Brain pericyte (primary cell): ENCODE measurements around the gene KCTD4.
"Not testable (repeated sequence)": the region's sequence is repeated elsewhere in the genome, so short reads cannot be mapped to it uniquely, and the experiment has no call there.

Source experiments
- DNase-seq: peaks from one replicate; pipeline ENCODE4 v3.0.0-alpha.2; 2012; ENCODE audit warnings: low read depth, low spot score

Gene KCTD4

GRCh38 chr13:45200701-45201232, at the start of gene KCTD4:
KCTD4 (minus strand) TSS chr13:45201045; CDS start chr13:45194567, 6,478 bp downstream.
- no peak for DNase-seq

- DNase-seq: no peak
Measured at GRCh38 chr13:45249662-45250061, 48.8 kb upstream of the KCTD4 start.

GRCh38 chr13:45244736-45245135, 43.9 kb upstream of the KCTD4 start:
- not testable (repeated sequence) for DNase-seq

GRCh38 chr13:45243077-45243476, 42.2 kb upstream of the KCTD4 start:
- no peak for DNase-seq

GRCh38 chr13:45242524-45242923, 41.7 kb upstream of the KCTD4 start:
- DNase-seq: no peak

GRCh38 chr13:45242070-45242469, 41.2 kb upstream of the KCTD4 start:
- no peak for DNase-seq

- no peak for DNase-seq
Measured at GRCh38 chr13:45240143-45240542, 39.3 kb upstream of the KCTD4 start.

- DNase-seq: no peak
Measured at GRCh38 chr13:45238945-45239795, 38.3 kb upstream of the KCTD4 start.

GRCh38 chr13:45232591-45232990, 31.7 kb upstream of the KCTD4 start:
- no peak for DNase-seq

- no peak for DNase-seq
Measured at GRCh38 chr13:45231722-45232121, 30.9 kb upstream of the KCTD4 start.

- no peak for DNase-seq
Measured at GRCh38 chr13:45231305-45231704, 30.5 kb upstream of the KCTD4 start.

- no peak for DNase-seq
Measured at GRCh38 chr13:45229172-45229571, 28.3 kb upstream of the KCTD4 start.

- no peak for DNase-seq
Measured at GRCh38 chr13:45228002-45228401, 27.2 kb upstream of the KCTD4 start.

- DNase-seq: no peak
Measured at GRCh38 chr13:45226024-45226423, 25.2 kb upstream of the KCTD4 start.

- no peak for DNase-seq
Measured at GRCh38 chr13:45225370-45225769, 24.5 kb upstream of the KCTD4 start.

GRCh38 chr13:45224176-45224575, 23.3 kb upstream of the KCTD4 start:
- no peak for DNase-seq

GRCh38 chr13:45222919-45223318, 22.1 kb upstream of the KCTD4 start:
- no peak for DNase-seq

GRCh38 chr13:45222516-45222915, 21.7 kb upstream of the KCTD4 start:
- no peak for DNase-seq

- DNase-seq: no peak
Measured at GRCh38 chr13:45220403-45220802, 19.6 kb upstream of the KCTD4 start.

GRCh38 chr13:45219938-45220375, 19.1 kb upstream of the KCTD4 start:
- no peak for DNase-seq

GRCh38 chr13:45219123-45219891, 18.5 kb upstream of the KCTD4 start:
- no peak for DNase-seq

- no peak for DNase-seq
Measured at GRCh38 chr13:45218689-45219088, 17.8 kb upstream of the KCTD4 start.
